CD4-positive, alpha-beta memory T cell (primary cell): Measurements from ENCODE around the gene MKNK2. TPM values are rescaled to one million over a fixed set of nuclear protein-coding genes. Genes with fewer than 3 reads are reported as not detected.
A peak's percentile ranks its signal among the peaks of the same experiment; 100 is the strongest.

Experiments
- CTCF ChIA-PET: fragments of 350-600 bp; sonication (Branson Sonifier 250); formaldehyde crosslinking; loops from one replicate; lab custom pipeline; 2021; ENCODE audit warnings: inconsistent platforms; ENCODE audit not compliant: partially characterized antibody; lab: Charles Lee
- POLR2A ChIA-PET: fragments of 350-600 bp; sonication (Branson Sonifier 250); formaldehyde crosslinking; loops from one replicate; lab custom pipeline; 2021; ENCODE audit not compliant: partially characterized antibody; lab: Charles Lee
- DNase-seq, 5 donors: peaks; one replicate each; pipeline versions ENCODE4 v3.0.0 to v3.0.0-alpha.2; 2020 to 2022; ENCODE audit warnings: mixed read lengths in 1 of 5
- H3K27ac ChIP-seq: one replicate; pipeline ENCODE4 v1.7.0; 2013; ENCODE audit warnings: low read depth, low read length
- H3K27me3 ChIP-seq: 2 replicates; pipeline ENCODE4 v1.7.0; 2013; ENCODE audit warnings: mild to moderate bottlenecking, low read length, moderate library complexity; ENCODE audit not compliant: insufficient read depth
- H3K36me3 ChIP-seq: 2 replicates; pipeline ENCODE4 v1.7.0; 2013; ENCODE audit warnings: mild to moderate bottlenecking, low read length, moderate library complexity; ENCODE audit not compliant: insufficient read depth
- H3K4me1 ChIP-seq: 2 replicates; pipeline ENCODE4 v1.7.0; 2013; ENCODE audit warnings: mild to moderate bottlenecking, low read length, moderate library complexity; ENCODE audit not compliant: insufficient read depth
- H3K4me3 ChIP-seq, 2 donors: one replicate each; pipeline ENCODE4 v1.7.0; 2013; ENCODE audit warnings: low read length in 2 of 2, mild to moderate bottlenecking in 1 of 2
- H3K9me3 ChIP-seq, 2 donors: one replicate each; pipeline ENCODE4 v1.7.0; 2013; ENCODE audit warnings: low read length in 2 of 2, control low read depth in 1 of 2; ENCODE audit not compliant: control insufficient read depth in 1 of 2
- H3K27ac Mint-ChIP-seq, 7 donors: one replicate each; pipeline ENCODE4 v1.8.0; 2020 to 2021; ENCODE audit warnings: mixed read lengths in 7 of 7, mild to moderate bottlenecking in 6 of 7, inconsistent platforms in 3 of 7, moderate library complexity in 3 of 7
- H3K27me3 Mint-ChIP-seq, 2 donors: one replicate each; pipeline ENCODE4 v1.8.0; 2020 to 2021; ENCODE audit warnings: mixed read lengths in 2 of 2
- H3K36me3 Mint-ChIP-seq, 2 donors: one replicate each; pipeline ENCODE4 v1.8.0; 2020 to 2021; ENCODE audit warnings: mixed read lengths in 2 of 2, inconsistent platforms in 1 of 2, mild to moderate bottlenecking in 1 of 2
- H3K4me1 Mint-ChIP-seq, 4 donors: one replicate each; pipeline ENCODE4 v1.8.0; 2020 to 2021; ENCODE audit warnings: mixed read lengths in 4 of 4, mild to moderate bottlenecking in 1 of 4
- H3K4me3 Mint-ChIP-seq, 8 donors: one replicate each; pipeline ENCODE4 v1.8.0; 2020 to 2021; ENCODE audit warnings: mixed read lengths in 8 of 8, mild to moderate bottlenecking in 7 of 8, moderate library complexity in 6 of 8, inconsistent platforms in 3 of 8
- H3K9me3 Mint-ChIP-seq, 8 donors: one replicate each; pipeline ENCODE4 v1.8.0; 2020 to 2021; ENCODE audit warnings: mixed read lengths in 8 of 8, mild to moderate bottlenecking in 5 of 8, inconsistent platforms in 3 of 8, moderate library complexity in 1 of 8
- intact Hi-C: fragments of 100-400 bp; cut with micrococcal nuclease; formaldehyde crosslinking; loops from one replicate; pipeline ENCODE4 v1.15.1; 2023
- polyA plus RNA-seq, 2 donors: library from polyadenylated mRNA; unstranded; fragments of 300-500 nt; fragmentation: Illumina TruSeq; gene quantifications; one replicate each; pipeline ENCODE4 v1.2.3, GENCODE V29; 2021
- total RNA-seq, 2 experiments: library from RNA; stranded (reverse); gene quantifications; one replicate each; pipeline ENCODE4 v1.2.3, GENCODE V29; 2021

MKNK2 gene
- total and polyA plus RNA-seq, 4 experiments from 2014 or later, result 24.1 to 195 (median 129) TPM

DNA sequence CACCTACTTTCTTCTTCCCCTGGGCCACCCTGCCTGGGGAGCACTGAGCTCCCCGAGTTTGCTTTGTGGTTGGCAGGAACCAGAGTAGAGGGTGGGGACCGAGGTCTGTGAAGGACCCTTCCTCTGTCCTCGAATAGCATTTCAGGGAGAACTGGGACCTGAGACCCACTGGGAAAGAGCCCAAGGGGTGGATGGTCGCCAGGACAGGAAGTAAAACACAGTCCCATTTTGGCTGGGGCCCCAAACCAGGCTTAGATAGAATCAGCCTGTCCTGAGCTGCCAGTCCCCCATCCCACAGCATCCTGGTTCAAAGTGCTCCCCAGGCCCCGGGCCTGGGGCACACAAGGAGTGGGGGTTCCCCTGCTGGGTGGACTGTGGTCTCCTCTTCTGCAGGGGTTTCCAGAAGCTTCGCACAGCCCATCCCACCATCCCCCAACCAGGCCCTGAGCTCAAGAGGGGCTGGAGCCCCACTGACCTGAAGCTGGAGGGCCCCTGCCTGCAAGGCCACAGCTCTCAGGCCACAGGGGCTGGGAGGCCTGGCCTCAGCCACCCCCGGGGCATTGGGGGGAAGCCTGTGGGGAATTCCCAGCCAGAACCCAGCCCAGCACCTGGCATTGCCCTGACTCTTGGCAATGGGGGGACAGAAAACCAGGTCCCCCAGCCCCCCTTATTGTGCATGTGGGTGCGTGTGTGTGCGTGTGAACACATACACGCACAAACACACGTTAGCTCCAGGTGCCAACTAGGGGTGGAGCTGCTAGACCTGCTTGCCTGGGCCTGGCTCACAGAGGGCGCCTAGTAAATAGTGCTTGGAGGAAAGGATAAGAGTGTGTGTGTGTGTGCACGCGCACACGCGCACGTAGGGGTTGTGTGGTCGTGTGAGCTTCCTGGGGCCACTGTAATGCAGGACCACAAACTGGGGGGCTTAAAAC lies 995 bp upstream of the MKNK2 start:
- H3K4me3 Mint-ChIP-seq, result peak overlapping the region; percentile 20 to 89 (median 79)
- H3K9me3 ChIP-seq, result no peaks in the 10 kb centered on the region
- peak; percentile 42 to 86 (median 66) for DNase-seq
- no peaks in the 10 kb centered on the region for H3K27me3 ChIP-seq
- peaks cover 0 to 12% of the 10 kb centered on the region in 2 donors for H3K36me3 Mint-ChIP-seq
- ChIA-PET CTCF (interaction anchor here (0.5 to 2.1 kb wide), 10 partner anchors 9 to 1711 kb away, joined by 3 to 10 read pairs (median 4); partner anchors contain the start of genes IZUMO4, MOB3A and MRPL54), POLR2A (interaction anchor here (0.5 to 6.5 kb wide), 24 partner anchors 9 to 783 kb away, joined by 3 to 124 read pairs (median 5); partner anchors contain the start of genes AP3D1, BTBD2, CIRBP and IZUMO4)
- peak overlapping the region; percentile 17 to 35 for H3K4me3 ChIP-seq
- peaks cover 18 to 67% (median 44%) of the 10 kb centered on the region in 4 donors for H3K4me1 Mint-ChIP-seq
- H3K9me3 Mint-ChIP-seq, result peaks cover 0 to 5% (median 0%) of the 10 kb centered on the region in 8 donors
- H3K36me3 ChIP-seq, result peaks cover 10% of the 10 kb centered on the region
- peak overlapping the region; percentile 87 for H3K27ac ChIP-seq
- H3K27me3 Mint-ChIP-seq, result no peaks in the 10 kb centered on the region
- intact Hi-C loops, result loop anchor here (1.0 to 5.0 kb wide), 4 partner anchors 9 to 190 kb away; partner anchors contain the start of genes IZUMO4, KLF16 and MOB3A
- peaks cover 60% of the 10 kb centered on the region for H3K4me1 ChIP-seq
- H3K27ac Mint-ChIP-seq, result peak overlapping the region; percentile 95 to 98 (median 96)

DNA sequence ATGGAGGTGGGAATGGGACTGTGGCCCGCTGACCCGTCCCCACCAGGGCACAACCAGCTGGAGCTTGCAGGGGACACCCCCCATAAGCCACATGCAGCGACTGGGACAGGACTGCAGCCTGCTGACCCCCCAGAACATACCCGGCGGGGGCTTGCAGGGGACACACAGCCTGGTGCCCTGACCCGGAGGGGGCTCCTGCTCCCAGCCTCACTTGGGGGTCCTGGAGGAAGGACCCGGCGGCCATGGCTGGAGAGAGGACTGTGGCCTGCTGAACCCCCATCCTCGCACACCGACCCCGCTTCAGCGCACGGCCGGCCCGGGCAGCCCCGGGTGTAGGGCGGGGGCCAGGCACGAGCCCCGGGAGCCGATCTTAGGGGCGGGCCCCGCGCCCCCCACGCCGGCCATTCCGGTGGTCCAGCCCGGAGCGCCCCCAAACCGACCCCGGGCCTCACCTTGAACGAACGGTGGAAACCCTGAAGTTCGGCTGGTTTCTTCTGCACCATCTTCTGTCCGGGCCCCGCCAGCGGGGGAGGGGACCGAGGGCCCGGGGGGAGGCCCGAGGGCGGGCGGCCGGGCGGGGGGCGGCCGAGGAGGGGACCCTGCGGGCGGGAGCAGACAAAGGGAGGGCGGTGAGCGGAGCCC lies 574 bp downstream of the MKNK2 start:
- Histone ChIP-seq H3K9me3 (no peaks in the 10 kb centered on the region), H3K27ac (peak overlapping the region; percentile 89), H3K36me3 (peaks cover 23% of the 10 kb centered on the region), H3K27me3 (no peaks in the 10 kb centered on the region), H3K4me1 (peaks cover 61% of the 10 kb centered on the region), H3K4me3 (peak overlapping the region; percentile 84 to 89)
- ChIA-PET CTCF (no interaction called here), POLR2A (interaction anchor here (1.0 to 6.5 kb wide), 11 partner anchors 11 to 246 kb away, joined by 3 to 124 read pairs (median 7); no protein-coding TSS in a partner anchor)
- peak in 1 of 5 donors; percentile 32 for DNase-seq
- peaks cover 0 to 19% of the 10 kb centered on the region in 2 donors for H3K36me3 Mint-ChIP-seq
- peaks cover 12 to 64% (median 37%) of the 10 kb centered on the region in 4 donors for H3K4me1 Mint-ChIP-seq
- peaks cover 0 to 5% (median 0%) of the 10 kb centered on the region in 8 donors for H3K9me3 Mint-ChIP-seq
- intact Hi-C loops, result loop anchor here (1.0 to 5.0 kb wide), 3 partner anchors 8 to 188 kb away; partner anchors contain the start of gene KLF16
- H3K27me3 Mint-ChIP-seq, result no peaks in the 10 kb centered on the region
- H3K4me3 Mint-ChIP-seq, result peak overlapping the region; percentile 88 to 91 (median 88)
- peak overlapping the region in 5 of 7 donors; percentile 35 to 90 (median 86) for H3K27ac Mint-ChIP-seq

DNA sequence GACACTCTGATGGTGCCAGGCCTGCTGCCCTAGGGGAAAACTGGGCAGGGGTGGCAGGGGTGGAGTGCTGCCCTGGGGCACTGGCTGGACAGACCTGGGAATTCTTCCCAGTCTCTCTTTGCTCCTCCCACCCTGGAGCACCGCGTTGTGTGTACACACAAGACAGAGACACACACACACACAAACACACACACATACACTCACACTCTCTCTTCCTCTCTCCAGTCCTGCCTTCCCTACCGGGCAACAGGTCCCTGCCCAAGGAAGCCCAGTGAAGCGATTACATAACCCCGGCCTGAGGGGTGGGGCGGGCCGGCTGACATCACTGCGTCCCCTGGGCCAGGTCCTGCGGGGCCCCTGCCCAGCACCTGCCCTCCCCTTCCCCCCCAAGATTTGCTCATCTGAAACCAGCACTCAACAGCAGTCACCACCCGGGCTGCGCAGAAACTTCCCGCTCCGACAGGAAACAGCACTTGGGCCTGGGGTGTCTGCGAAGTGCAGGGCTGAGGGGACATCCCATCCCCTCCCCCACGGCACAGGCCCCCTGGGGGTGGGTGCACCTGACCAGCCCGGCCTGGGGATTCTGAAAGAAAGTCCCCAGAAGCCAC lies 1.2 kb downstream of the MKNK2 start:
- ChIA-PET POLR2A (interaction anchor here (0.6 to 6.5 kb wide), 16 partner anchors 8 to 249 kb away, joined by 3 to 124 read pairs (median 6); no protein-coding TSS in a partner anchor), CTCF (no interaction called here)
- Mint-ChIP-seq H3K27ac (peak overlapping the region; percentile 75 to 94 (median 86)), H3K4me1 (peaks cover 11 to 64% (median 36%) of the 10 kb centered on the region in 4 donors), H3K36me3 (peaks cover 0 to 21% of the 10 kb centered on the region in 2 donors), H3K27me3 (no peaks in the 10 kb centered on the region), H3K4me3 (peak overlapping the region; percentile 88 to 91 (median 88)), H3K9me3 (peaks cover 0 to 5% (median 0%) of the 10 kb centered on the region in 8 donors)
- DNase-seq, result peak; percentile 62 to 77 (median 69)
- Histone ChIP-seq H3K4me3 (peak overlapping the region; percentile 84 to 89), H3K9me3 (no peaks in the 10 kb centered on the region), H3K27me3 (no peaks in the 10 kb centered on the region), H3K4me1 (peaks cover 64% of the 10 kb centered on the region), H3K36me3 (peaks cover 23% of the 10 kb centered on the region), H3K27ac (peak overlapping the region; percentile 89)
- intact Hi-C loops, result loop anchor here (1.0 to 5.0 kb wide), 3 partner anchors 8 to 188 kb away; partner anchors contain the start of gene KLF16

DNA sequence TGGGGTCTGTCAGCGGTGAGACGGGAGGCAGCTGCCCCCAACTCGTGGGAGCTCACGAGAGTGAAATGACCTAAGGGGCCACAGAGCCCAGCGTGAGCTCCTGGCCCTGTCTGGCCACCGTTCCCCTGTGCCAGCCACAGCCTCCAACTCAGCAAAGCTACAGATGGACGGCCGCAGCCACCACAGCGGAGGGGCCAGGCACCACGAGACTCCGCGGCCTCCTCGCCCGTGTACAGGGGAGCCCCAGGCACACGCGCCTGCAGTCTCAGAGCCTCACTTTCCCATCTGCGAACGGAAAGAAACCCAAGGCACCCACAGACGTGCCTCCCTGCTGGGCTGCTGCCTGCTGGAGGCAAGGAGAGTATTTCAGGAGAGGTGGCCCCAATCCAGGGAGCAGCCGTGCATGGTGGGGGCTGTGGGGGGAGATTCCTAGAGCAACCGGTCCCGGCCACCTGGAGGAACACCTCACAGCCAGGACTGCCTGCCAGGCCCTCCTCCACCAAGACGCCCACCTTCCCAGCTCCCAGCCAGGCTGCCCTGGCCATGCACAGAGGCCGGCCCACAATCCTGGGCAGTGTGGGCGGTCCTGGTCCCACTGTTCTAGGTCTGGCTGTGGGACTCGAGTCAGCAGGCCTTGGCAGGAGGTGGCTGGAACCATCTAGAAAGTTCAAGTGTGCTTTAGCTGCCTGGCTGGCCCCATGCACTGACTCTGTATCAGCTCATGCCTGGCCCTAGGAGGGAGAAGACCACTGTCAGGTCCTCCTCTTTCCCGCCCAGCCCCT lies 1.9 kb downstream of the MKNK2 start:
- ChIA-PET POLR2A (interaction anchor here (0.6 to 6.5 kb wide), 16 partner anchors 9 to 249 kb away, joined by 3 to 124 read pairs (median 8); partner anchors contain the start of gene MOB3A), CTCF (no interaction called here)
- intact Hi-C loops, result no loop called here
- no peaks in the 10 kb centered on the region for H3K27me3 ChIP-seq
- no peaks in the 10 kb centered on the region for H3K9me3 ChIP-seq
- H3K4me3 Mint-ChIP-seq, result peak overlapping the region; percentile 88 to 91 (median 88)
- H3K27ac Mint-ChIP-seq, result peak overlapping the region; percentile 36 to 94 (median 86)
- peaks cover 23% of the 10 kb centered on the region for H3K36me3 ChIP-seq
- DNase-seq, result peak in 1 of 5 donors; percentile 36
- H3K4me1 Mint-ChIP-seq, result peaks cover 12 to 69% (median 37%) of the 10 kb centered on the region in 4 donors
- peak overlapping the region; percentile 89 for H3K27ac ChIP-seq
- no peaks in the 10 kb centered on the region for H3K27me3 Mint-ChIP-seq
- peaks cover 70% of the 10 kb centered on the region for H3K4me1 ChIP-seq
- H3K9me3 Mint-ChIP-seq, result peaks cover 0 to 5% (median 0%) of the 10 kb centered on the region in 8 donors
- peak overlapping the region; percentile 84 to 89 for H3K4me3 ChIP-seq
- H3K36me3 Mint-ChIP-seq, result peaks cover 0 to 26% of the 10 kb centered on the region in 2 donors

DNA sequence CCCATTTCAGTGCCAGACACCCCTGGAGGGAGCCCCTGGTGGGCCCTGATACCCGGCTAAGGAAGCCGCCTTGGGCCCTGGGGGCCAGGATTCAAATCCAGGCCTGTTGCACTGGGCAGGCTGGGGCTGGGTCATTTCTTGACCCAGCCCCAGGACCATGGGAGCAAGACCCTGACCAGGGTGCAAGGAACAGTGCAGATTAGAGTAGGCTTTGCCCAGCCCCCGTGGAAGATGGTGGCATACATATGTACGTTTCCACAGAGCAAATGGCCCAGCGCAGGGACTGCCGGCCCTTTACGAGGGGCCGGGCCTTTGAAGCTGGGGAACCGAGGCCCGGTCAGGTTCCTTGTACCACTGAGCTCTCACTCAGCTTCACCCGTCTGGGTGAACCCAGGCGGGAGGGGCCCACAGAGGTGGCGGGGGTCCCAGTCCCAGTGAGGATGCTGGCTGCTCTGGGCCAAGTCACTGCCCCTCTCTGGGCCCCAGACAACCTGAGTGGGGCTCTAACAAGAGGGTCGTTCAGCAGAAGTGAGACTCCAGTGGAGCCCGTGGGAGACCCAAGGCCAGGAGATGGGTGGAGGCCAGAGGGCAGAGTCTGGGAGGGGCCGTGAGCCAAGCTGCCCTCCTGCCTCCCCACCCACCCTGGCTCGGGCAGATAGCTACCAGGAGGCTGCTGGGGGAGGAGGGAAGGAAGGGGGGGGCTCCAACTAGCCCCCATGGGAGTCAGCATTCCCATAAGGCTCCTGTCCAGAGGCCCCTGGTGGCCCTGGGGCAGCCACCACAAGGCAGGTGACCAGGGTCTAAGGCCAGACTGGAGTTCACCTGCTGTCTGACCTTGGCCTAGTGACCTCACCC lies 2.7 kb downstream of the MKNK2 start:
- DNase-seq, result no peak
- ChIA-PET CTCF (interaction anchor here (0.5 kb wide), 1 partner anchor 19 kb away, joined by 3 read pairs; no protein-coding TSS in a partner anchor), POLR2A (interaction anchor here (0.8 to 6.5 kb wide), 14 partner anchors 8 to 151 kb away, joined by 3 to 124 read pairs (median 9); partner anchors contain the start of gene MOB3A)
- H3K4me3 Mint-ChIP-seq, result peak overlapping the region; percentile 24 to 91 (median 75)
- peak overlapping the region; percentile 8 to 84 (median 57) for H3K27ac Mint-ChIP-seq
- Histone ChIP-seq H3K27me3 (no peaks in the 10 kb centered on the region), H3K4me3 (peak overlapping the region in 1 of 2 donors; percentile 22), H3K36me3 (peaks cover 27% of the 10 kb centered on the region), H3K27ac (peak overlapping the region; percentile 89), H3K4me1 (peaks cover 77% of the 10 kb centered on the region), H3K9me3 (no peaks in the 10 kb centered on the region)
- peaks cover 0 to 32% of the 10 kb centered on the region in 2 donors for H3K36me3 Mint-ChIP-seq
- peaks cover 0 to 9% (median 0%) of the 10 kb centered on the region in 8 donors for H3K9me3 Mint-ChIP-seq
- peaks cover 16 to 68% (median 39%) of the 10 kb centered on the region in 4 donors for H3K4me1 Mint-ChIP-seq
- intact Hi-C loops, result no loop called here
- H3K27me3 Mint-ChIP-seq, result no peaks in the 10 kb centered on the region
